HG03457 (cell line): ENCODE measurements around the gene SELENOP.
"Not testable (repeated sequence)": the region's sequence is repeated elsewhere in the genome, so short reads cannot be mapped to it uniquely, and the experiment has no call there.

ENCODE experiments used
- ATAC-seq: cut with Tn5 transposase; IDR thresholded peaks from one replicate; pipeline ENCODE4 v1.9.1; 2021; ENCODE audit warnings: moderate number of reproducible peaks; ENCODE audit not compliant: unreplicated experiment

Gene SELENOP, protein sequence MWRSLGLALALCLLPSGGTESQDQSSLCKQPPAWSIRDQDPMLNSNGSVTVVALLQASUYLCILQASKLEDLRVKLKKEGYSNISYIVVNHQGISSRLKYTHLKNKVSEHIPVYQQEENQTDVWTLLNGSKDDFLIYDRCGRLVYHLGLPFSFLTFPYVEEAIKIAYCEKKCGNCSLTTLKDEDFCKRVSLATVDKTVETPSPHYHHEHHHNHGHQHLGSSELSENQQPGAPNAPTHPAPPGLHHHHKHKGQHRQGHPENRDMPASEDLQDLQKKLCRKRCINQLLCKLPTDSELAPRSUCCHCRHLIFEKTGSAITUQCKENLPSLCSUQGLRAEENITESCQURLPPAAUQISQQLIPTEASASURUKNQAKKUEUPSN

DNA sequence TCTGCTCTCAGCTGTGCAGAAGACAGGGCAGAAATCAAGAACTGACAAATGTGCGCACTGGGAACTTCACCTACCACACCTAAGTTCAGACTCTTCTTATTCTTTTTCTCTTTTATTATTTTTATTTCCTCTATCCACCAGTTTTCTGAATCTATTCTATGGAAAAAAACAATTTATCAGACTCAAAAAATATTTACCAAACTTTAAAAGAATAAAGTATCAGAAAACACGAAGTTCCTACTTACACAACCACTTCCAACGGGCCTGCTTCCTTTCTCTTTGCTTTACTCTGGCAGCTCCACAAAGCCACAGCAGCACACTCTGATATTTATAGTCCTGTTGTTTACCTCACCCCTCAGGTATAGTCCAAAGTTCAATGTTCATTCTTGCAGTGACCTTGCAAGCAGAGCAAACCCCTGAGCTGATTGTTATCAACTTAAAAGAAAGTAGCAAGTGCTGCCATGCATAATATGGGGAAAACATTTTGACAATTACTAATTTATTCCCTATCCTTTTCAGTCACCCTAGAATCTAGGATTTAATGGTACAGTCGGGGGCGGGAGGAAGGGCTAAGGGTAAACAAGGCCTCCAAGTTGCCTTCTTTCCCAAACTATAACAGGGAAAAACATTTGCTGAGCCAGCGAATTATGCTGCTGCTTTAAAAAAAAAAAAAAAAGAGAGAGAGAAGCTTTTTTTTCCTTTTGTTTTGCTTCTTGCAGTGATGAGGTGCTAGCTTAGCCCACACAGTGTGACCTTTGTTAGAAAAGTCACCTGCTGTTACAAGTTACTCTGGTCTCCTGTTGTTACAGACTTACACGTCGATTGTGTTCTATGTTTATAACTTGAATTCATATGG lies at the start of gene SELENOP:
TSS of gene SELENOP (minus strand) at position 302 of the 856 bp plus-strand sequence. CDS start 3,539 bp downstream, outside the sequence.
- ATAC-seq: no peak

DNA sequence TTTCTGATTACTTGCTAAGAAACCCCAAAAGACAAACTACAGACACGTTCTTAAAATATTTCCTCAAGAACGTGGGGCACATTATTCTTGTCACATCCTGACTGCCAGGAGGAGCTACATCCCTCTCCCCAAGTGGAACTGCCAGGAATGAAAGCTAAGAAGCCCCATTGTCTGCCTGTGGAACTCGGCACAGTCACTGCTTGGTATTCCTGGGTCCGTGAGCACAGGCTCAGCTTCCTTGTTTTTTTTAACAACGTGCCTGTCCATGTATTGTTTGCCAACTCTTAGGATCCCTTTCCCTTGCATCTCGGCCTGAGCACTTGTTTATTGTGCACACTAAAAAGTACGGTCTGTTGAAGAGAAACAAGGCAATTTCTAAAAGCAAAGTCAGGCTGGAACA lies 47.0 kb upstream of the SELENOP start:
- no peak for ATAC-seq

DNA sequence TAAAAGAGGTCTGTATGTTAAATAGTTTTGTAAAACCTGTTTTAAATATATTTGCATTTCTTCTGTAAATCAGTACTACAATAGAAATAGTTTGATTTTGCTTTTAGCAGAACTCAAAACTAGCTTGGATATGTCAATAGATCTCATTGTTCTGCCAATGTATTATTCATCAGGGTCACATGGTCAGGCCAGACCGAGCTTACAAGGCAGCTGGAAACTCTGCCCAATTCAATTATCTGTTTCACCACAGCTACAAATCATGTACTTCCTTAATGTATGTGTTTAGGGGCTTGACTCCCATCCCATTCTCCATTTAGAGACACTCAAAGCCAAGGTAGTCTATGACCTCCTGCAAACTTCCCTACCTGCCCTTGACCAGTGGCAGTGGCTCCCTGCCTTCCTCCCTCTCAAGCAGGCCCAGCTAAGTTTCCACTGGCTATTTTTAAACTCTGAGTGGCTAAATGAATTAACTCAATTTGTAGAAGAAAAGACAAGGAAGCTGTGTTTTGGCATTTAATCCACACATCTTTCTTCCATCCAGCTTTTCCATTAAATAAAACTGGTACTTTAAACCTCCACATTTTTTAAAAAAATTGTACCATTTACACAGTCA lies 46.4 kb upstream of the SELENOP start:
- ATAC-seq: no peak

DNA sequence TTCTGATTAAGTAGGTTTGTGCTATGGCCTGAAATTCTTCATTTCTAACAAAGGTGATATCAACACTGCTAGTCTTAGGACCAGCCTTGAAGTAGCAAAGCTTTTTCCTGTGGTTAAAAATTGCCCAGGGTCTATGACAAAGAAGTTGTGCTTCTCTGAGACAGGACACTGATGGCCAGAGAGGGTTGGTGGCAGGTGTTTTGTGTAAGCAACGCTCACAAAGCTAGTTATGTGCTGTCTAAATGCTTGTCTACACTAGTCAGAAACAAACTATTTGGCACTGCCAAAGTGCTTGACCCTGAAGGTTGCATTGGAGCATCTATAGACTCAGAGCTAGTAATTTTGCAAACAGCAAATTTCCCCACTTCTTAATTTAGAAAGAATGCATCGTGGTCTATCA lies 44.1 kb upstream of the SELENOP start:
- ATAC-seq: no peak

DNA sequence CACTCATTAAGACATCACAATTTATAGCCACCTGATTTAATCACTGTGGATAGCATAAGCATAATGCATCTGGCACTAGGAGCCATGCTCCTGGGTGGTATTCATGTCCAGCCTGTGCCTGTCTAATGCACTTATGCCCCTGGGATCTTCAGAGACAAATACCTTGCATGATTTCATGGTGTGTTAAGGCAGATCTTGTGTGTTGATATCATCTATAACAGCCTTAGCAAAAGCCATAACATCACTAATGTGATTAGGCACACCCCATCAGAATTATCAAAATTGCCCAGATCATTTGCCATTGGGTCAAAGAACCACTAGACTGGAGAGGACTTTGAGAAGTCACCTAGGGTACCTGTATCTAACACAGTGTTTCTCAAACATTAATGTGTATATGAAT lies 43.7 kb upstream of the SELENOP start:
- no peak for ATAC-seq

DNA sequence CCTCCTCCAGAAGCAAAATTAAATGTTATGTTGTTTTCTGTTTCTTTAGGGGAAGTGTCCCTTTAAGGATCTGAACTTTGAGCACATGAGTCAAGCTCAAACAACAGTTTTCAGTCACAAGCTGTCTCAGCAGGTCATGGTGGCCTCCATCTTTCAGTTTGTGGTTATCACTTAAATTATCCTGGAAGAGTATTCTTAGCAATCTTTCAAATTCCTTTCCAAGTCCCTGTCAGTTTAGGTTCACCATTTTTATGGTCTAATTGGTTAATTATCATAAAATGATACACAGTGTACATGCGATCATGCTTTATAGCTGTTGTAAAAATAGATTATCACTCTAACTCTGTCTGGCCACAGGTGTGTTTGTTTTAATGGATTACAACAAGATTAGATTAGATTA lies 43.1 kb upstream of the SELENOP start:
- no peak for ATAC-seq

DNA sequence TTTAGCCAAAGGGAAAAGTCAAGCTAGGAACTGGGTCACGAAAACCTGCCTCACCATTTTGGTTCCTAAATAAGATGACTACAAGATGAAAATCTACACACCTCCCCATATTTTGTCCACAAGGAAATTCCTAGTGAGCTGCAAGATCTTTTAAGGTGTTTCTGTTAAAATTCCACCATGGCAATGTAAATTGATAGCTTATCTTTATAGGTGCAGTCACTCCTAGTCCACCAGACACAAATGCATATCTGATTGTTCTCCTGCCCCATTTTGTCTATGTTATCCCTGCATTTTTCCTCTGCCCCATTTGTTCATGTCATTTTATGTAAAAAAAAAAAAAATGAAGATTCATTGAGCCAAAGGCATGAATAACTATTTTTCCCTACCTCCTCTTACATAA lies 41.1 kb upstream of the SELENOP start:
- no peak for ATAC-seq

DNA sequence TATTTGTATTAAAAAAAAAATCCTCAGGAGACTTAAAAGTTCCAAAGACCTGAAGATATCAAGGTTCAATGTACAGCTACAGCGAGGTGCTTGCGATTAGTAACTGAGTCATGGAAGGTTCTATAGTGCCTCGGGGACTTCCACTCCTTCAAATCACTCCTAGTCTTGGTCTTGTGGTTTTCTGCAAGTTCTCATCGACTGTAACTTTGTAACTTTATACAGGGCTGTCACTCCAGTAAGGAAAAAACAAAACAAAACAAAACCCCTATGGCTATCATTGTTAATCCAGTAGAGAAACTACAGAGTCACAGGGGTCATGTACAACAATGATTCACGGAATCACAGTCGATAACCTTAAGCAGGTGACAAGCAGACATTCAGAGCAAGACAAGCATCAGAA lies 39.8 kb upstream of the SELENOP start:
- no peak for ATAC-seq

DNA sequence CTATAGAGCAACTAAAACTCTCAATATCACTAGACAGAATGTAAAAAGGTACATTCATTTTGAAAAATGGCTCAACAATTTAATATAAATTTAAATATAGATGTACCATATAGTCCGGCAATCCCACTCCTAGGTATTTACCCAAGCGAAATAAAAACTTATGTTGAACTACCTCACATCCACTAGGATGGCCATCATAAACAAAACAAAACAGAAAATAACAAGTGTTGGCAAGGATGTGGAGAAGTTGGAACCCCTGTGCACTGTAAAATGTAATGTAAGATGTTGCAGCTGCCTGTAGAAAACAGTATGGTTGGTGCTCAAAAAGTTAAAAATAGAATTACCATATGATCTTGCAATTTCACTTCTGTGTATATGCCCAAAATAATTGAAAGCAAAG lies 36.9 kb upstream of the SELENOP start:
- ATAC-seq: no peak

DNA sequence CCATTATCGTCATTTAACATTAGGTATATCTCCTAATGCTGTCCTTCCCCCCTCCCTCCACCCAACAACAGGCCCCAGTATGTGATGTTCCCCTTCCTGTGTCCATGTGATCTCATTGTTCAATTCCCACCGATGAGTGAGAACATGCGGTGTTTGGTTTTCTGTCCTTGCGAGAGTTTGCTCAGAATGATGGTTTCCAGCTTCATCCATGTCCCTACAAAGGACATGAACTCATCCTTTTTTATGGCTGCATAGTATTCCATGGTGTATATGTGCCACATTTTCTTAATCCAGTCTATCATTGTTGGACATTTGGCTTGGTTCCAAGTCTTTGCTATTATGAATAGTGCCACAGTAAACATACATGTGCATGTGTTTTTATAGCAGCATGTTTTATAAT lies 32.7 kb upstream of the SELENOP start:
- ATAC-seq: not testable (repeated sequence)

DNA sequence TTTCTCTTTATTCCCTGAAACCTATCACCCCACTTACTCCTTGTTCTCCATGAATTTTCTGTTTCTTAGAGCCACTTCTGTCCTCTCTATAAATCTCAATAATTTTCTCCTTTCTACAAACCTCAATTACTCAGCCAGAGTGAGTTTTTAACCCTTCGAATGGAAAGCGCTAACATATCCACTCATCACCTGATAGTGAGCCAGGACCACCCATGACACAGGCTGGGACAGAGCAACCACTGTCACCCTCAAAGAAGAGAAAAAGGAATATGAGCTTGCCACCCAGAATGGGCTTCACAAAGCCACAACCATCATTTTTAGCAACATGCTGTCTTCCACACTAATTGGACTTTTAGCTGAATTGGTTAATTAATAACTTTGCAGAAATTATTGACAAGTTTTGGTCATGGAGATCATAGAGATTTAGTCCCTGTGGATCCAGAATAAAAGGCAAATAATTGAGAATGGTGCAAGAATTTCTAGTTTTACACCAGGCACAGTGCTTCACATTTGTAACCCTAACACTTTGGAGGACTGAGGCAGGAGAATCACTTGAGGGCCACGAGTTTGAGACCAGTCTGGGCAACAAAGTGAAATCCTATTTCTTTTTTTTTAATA lies 32.1 kb upstream of the SELENOP start:
- ATAC-seq: no peak

DNA sequence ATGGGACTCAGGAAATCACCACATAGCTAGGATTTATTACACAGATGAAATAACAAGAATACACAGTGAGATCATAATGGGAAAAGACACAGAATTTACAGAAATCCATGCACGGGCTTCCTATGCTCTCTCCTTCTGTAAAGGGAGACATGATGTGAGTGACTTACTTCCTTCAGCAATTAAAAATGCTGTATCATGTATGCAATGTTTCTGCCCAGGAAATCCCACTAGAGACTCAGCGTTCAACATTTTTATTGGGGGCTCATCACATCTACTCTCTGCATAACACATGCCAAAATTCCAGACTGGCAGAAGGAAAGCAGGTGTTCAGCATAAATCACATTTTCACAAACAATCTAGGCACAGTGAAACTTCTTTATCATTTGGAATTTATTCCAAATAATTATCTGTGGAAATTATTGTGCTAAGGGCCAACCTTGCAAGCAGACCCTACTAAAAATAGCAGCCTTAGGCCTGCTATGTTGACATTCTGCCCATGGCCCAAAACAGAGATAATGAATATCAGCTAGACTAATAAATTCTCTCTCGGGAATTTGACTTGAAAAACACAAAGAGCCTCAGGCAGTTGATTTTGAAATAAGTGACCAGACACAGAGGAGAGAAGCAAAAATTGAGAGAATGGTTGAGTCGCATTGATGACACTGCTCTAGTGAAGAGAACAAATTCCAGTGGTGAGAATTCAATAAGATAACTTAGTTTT lies 31.4 kb upstream of the SELENOP start:
- no peak for ATAC-seq

DNA sequence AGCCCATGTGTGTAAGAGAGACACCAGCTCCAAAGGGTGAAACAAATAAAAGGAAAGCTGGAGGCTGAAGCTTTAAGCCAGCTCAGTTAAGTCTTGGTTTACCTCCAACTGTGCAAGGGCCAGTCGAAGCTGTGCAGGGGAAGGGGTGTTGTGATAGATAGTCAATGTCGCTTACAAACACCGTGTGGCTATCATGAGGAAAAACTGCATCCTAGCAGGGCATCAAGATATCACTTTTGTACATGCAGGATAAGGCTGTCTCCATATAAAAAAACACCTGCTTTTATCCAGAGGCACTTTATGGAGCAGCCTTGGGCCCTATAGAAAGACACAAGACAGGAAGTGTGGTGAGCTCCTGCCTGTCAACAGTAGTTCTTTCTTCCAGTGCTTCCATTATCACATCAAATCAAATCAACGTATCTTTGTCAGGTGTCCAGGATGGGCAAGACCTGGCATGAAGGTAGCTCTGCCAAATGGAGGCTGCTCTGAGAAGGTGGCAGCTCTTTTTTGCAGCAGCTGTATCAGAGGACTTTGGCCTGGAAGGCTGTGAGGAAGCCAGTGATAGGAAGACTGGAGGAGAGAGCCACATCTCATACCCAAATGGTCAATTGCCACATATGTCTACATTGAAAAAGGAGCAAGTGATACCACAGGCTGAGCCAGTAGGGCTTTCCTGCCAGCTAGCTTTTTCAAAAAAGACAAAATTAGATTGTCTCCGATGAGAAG lies 29.3 kb upstream of the SELENOP start:
- no peak for ATAC-seq

DNA sequence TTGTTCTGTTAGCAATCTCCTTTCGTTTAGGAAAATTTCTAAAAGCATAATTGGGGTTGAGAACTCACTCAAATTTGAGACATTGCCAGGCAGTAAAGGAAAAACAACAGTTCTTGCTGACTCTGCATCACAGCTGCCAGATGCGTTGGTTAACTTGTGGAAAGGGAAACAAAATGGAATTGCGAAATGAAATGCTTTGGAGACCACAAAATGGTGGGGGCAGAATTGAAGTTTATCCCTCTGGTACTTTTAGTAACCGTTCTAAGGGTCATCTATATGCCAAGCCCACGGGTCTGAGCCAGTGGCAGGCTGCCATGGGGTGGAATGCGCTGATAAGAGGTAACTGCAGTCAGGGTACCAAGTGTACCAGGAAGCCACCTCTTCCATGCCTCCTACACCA lies 28.6 kb upstream of the SELENOP start:
- ATAC-seq: no peak

DNA sequence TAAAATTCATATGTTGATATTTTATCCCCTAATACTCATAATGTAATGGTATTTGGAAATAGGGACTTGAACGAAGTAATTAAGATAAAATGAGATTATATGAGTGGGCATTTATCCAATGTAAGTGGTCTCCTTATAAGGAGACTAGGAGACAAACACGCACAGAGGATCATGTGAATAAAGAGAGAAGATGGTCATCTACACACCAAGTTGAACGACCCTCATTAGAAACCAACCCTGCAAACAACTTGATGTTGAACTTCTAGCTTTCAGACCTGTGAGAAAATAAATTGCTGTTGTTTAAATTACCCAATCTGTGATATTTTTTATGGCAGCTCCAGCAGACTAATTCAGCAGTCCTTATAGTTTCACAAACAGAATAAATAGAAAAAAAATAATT lies 27.5 kb upstream of the SELENOP start:
- ATAC-seq: no peak

DNA sequence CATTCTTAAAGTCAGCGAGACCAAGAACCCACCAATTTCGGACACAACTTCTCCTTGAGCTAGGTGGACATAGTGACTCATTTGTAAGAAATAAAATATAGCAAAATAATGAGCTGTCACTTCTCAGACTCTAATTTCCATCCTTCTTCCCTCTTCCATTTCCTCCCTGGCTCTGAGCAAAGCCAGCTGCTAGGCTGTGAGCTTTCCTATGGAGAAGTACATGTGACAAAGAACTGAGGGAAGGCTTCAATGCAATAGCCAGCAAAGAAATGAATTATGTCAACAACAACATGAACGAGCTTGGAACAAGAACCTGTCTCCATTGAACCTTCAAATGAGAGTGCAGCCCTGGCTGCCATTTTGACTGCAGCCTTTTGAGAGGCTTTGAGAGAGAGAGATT lies 25.9 kb upstream of the SELENOP start:
- no peak for ATAC-seq

DNA sequence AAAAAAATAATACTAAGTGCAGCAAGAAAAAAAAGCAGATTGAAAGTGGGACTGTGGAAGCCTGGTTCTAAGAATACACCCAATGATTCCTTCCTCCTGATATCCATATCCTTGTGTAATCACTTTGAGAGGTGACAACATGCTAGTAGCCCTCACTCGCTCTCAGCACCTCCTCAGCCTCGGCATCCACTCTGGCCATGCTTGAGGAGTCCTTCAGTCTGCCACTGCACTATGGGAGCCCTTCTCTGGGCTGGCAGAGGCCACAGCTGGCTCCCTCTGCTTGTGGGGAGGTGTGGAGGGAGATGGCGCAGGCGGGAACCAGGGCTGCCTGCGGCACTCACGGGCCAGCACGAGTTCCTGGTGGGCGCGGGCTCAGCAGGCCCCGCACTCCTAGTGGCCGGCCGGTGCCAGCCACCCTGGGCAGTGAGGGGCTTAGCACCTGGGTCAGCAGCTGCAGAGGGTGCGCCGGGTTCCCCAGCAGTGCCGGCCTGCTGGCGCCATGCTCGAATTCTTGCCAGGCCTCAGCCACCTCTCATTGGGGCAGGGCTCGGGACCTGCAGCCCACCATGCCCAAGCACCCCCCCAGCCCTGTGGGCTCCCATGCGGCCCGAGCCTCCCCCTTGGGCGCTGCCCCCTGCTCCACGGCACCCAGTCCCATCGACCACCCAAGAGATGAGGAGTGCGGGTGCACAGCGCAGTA lies 24.5 kb upstream of the SELENOP start:
- ATAC-seq: no peak

DNA sequence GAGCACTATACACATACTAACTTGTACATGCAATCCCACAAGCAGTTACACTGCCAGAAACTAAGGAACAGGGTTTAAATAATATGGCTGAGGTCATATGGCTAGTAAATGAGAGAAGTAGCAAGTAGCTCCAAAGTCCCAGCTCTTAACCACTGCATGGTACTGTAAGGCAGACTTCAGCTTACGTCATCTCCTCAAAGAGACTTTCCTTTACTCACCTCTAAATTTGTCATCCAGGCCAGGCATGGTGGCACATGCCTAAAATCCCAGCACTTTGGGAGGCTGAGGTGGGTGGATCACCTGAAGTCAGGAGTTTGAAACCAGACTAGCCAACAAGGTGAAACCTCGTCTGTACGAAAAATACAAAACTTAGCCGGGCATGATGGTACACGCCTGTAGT lies 20.4 kb upstream of the SELENOP start:
- ATAC-seq: no peak

DNA sequence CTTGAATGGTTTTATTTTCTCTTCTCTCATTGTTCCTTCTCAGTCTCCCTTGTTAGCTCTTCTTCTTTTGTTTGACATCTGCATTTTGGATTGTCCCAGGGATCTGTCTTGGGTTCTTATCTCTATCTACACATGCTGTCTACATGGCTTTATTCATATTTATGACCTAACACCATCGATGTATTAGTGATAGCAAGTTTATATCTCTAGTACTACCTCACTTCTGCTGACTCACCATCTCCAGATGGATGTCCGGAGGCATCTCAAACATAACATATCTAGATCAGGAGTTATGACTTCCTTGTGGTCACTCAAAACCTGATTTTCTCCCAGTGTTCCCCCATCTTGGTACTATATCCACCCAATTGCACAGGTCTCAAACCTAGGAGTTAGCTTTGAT lies 19.2 kb upstream of the SELENOP start:
- no peak for ATAC-seq
